Small intestine (tissue), 7 donors: ENCODE data around the gene CEACAM21. TPM values are rescaled to one million over a fixed set of nuclear protein-coding genes. Genes with fewer than 3 reads are reported as not detected.

Experiments
- DNase-seq, 2 donors: peaks; one replicate each; pipeline versions ENCODE4 v3.0.0 to v3.0.0-alpha.2; 2013
- FAIRE-seq: peaks from 2 replicates; lab custom pipeline; 2012; peaks lifted over from hg19 to GRCh38; lab: Jason Lieb, UNC
- H3K27ac ChIP-seq, 3 donors: one replicate each; pipeline ENCODE4 v1.5.1; 2013; ENCODE audit warnings: low read length in 2 of 3, mild to moderate bottlenecking in 2 of 3, control low read depth in 1 of 3, inconsistent platforms in 1 of 3, low read depth in 1 of 3, moderate library complexity in 1 of 3
- H3K27me3 ChIP-seq, 3 donors: one replicate each; pipeline ENCODE4 v1.6.1; 2013; ENCODE audit warnings: low read length in 3 of 3, inconsistent platforms in 1 of 3; ENCODE audit not compliant: control insufficient read depth in 3 of 3, insufficient read depth in 3 of 3
- H3K36me3 ChIP-seq, 3 donors: one replicate each; pipeline ENCODE4 v1.6.1; 2013; ENCODE audit warnings: low read length in 3 of 3, inconsistent platforms in 1 of 3, low read depth in 1 of 3, mild to moderate bottlenecking in 1 of 3, moderate library complexity in 1 of 3; ENCODE audit not compliant: control insufficient read depth in 3 of 3, insufficient read depth in 2 of 3
- H3K4me1 ChIP-seq, 3 donors: one replicate each; pipeline ENCODE4 v1.6.1; 2013; ENCODE audit warnings: low read length in 2 of 3, inconsistent platforms in 1 of 3, low read depth in 1 of 3, mild to moderate bottlenecking in 1 of 3, moderate library complexity in 1 of 3; ENCODE audit not compliant: control insufficient read depth in 3 of 3, insufficient read depth in 2 of 3
- H3K4me3 ChIP-seq, 3 donors: one replicate each; pipeline ENCODE4 v1.5.1; 2013; ENCODE audit warnings: low read length in 3 of 3, control low read depth in 1 of 3, inconsistent platforms in 1 of 3, low read depth in 1 of 3, mild to moderate bottlenecking in 1 of 3, moderate library complexity in 1 of 3
- H3K9me3 ChIP-seq, 2 donors: one replicate each; pipeline ENCODE4 v1.6.1; 2013; ENCODE audit warnings: low read depth in 1 of 2, low read length in 1 of 2; ENCODE audit not compliant: control insufficient read depth in 2 of 2, insufficient read depth in 1 of 2
- WGBS, 3 donors: extraction: QIAGEN DNeasy Blood & Tissue Kit; methylation state at CpG; one replicate each; pipeline ENCODE4 v1.1.7; 2013; 5-methylcytosine and 5-hydroxymethylcytosine counted together
- polyA plus RNA-seq, 4 donors: library from polyadenylated mRNA; stranded (reverse) in 3 of 4; unstranded in 1 of 4; fragments of 200-250 nt in 3 of 4; fragments of 120-200 nt in 1 of 4; gene quantifications; one replicate each; pipeline versions ENCODE4 v1.2.1 to v1.2.3, GENCODE V29; 2013
- donor health status: healthy with polysubstance abuse.
- donor health status: control.
- donor health status: control.
- donor health status: Bipolar disorder and iron deficiency.
- donor health status: healthy.

CEACAM21 gene
- polyA plus RNA-seq, 4 donors, result 1.1 to 4.6 (median 1.9) TPM; not detected in 1

DNA sequence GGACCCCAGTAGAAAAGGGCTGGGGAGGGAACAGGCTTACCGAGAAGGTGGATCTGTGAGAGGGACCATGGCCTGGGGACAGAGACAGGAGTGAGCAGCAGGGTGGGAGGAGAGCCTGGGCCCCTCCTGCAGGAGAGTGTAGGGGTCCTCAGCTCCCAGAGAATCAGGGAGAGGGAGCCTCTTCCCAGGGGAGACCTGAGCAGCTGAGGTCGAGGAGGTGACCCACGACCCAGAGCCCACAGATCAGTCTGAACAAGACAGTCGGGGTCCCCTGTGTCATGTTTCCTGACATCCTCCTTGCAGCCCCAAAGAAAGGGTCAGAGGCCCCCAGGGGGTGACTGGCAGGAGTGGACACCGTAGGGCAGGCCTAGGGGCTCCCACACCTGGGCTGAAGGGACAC is 44.2 kb downstream of the CEACAM21 start:
- H3K4me1 ChIP-seq, result no peaks in the 10 kb centered on the region
- H3K9me3 ChIP-seq, result no peaks in the 10 kb centered on the region
- no peak overlapping the region for H3K27ac ChIP-seq
- no peak overlapping the region for H3K4me3 ChIP-seq
- FAIRE-seq, result no peak
- no peaks in the 10 kb centered on the region for H3K36me3 ChIP-seq
- WGBS, 3 donors, result 59 to 67% (median 61%) methylated on average over 5 of the region's 5 CpGs
- DNase-seq, result no peak
- peaks cover 0 to 4% (median 0%) of the 10 kb centered on the region in 3 donors for H3K27me3 ChIP-seq

DNA sequence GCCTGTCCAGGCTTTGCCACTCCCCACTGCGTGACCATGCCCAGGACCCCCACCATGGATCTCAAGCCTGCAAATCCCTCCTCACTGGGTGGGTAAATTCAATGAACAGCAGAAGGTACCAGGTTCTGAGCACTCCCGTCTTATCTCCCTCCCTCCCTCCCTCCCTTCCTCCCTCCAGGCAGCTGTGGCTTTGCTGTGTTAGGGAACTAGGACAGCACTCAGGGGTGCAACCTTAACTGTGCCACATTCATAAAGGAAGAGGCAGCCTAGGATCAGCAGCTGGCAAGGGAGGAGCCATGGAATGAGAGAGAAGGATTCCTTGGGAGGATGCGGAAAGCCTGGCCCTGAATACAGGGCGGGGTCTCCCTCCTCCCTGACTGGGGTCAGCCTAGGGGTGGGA is 45.3 kb downstream of the CEACAM21 start:
- WGBS, 3 donors, result 34 to 53% (median 43%) methylated on average over 4 of the region's 4 CpGs
- DNase-seq (no peak), FAIRE-seq (no peak)
- Histone ChIP-seq H3K27ac (no peak overlapping the region), H3K36me3 (no peaks in the 10 kb centered on the region), H3K4me1 (no peaks in the 10 kb centered on the region), H3K27me3 (peaks cover 0 to 4% (median 0%) of the 10 kb centered on the region in 3 donors), H3K9me3 (no peaks in the 10 kb centered on the region), H3K4me3 (no peak overlapping the region)

GRCh38 chr19:41621654-41622053 is 45.7 kb downstream of the CEACAM21 start:
- no peak overlapping the region for H3K27ac ChIP-seq
- no peak for DNase-seq
- H3K9me3 ChIP-seq, result no peaks in the 10 kb centered on the region
- no peaks in the 10 kb centered on the region for H3K4me1 ChIP-seq
- H3K36me3 ChIP-seq, result no peaks in the 10 kb centered on the region
- H3K4me3 ChIP-seq, result no peak overlapping the region
- no peak for FAIRE-seq
- WGBS, 3 donors, result 48 to 74% (median 54%) methylated on average over 4 to 7 of the region's 7 CpGs
- peaks cover 0 to 4% (median 0%) of the 10 kb centered on the region in 3 donors for H3K27me3 ChIP-seq

GRCh38 chr19:41623360-41623759 is 47.4 kb downstream of the CEACAM21 start:
- no peaks in the 10 kb centered on the region for H3K36me3 ChIP-seq
- H3K27ac ChIP-seq, result no peak overlapping the region
- no peaks in the 10 kb centered on the region for H3K4me1 ChIP-seq
- no peak overlapping the region for H3K4me3 ChIP-seq
- WGBS, 3 donors, result 52 to 74% (median 65%) methylated on average over 4 of the region's 4 CpGs
- FAIRE-seq, result no peak
- no peak for DNase-seq
- no peaks in the 10 kb centered on the region for H3K9me3 ChIP-seq
- peaks cover 0 to 2% (median 0%) of the 10 kb centered on the region in 3 donors for H3K27me3 ChIP-seq

- H3K9me3 ChIP-seq, result no peaks in the 10 kb centered on the region
- H3K4me3 ChIP-seq, result no peak overlapping the region
- peaks cover 0 to 2% (median 0%) of the 10 kb centered on the region in 3 donors for H3K27me3 ChIP-seq
- H3K36me3 ChIP-seq, result no peaks in the 10 kb centered on the region
- FAIRE-seq (no peak), DNase-seq (no peak)
- H3K4me1 ChIP-seq, result no peaks in the 10 kb centered on the region
- 49 to 71% (median 59%) methylated on average over 7 of the region's 7 CpGs for WGBS, 3 donors
- no peak overlapping the region for H3K27ac ChIP-seq
These were observed 48.5 kb downstream of the CEACAM21 start for GRCh38 chr19:41624515-41624914.

DNA sequence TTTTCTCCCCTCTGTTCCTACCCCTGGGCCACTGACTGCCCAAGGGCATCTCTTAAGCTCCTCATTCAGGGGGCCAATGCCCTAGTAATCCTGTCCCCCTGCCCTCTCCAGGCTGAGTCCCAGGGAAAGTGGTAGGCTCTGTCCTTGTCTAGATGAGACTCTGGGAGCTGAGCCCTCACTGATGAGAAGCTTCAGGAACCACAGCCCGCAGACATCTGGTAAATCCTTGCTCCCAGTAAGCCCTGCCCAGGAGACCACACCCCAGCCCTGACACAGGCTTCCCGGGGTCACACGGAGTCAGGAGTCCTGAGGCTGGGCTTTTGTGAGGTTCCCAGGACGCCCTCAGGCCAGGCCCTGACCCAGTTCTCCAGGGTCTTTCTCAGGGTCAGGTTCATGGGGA is 49.0 kb downstream of the CEACAM21 start:
- FAIRE-seq (no peak), DNase-seq (no peak)
- Histone ChIP-seq H3K27me3 (peaks cover 0 to 2% (median 0%) of the 10 kb centered on the region in 3 donors), H3K4me1 (no peaks in the 10 kb centered on the region), H3K9me3 (peaks cover 0 to 1% of the 10 kb centered on the region in 2 donors), H3K27ac (no peak overlapping the region), H3K36me3 (no peaks in the 10 kb centered on the region), H3K4me3 (no peak overlapping the region)
- WGBS, 3 donors, result 43 to 60% (median 57%) methylated on average over 4 of the region's 4 CpGs

- H3K4me1 ChIP-seq, result no peaks in the 10 kb centered on the region
- H3K27me3 ChIP-seq, result peaks cover 0 to 2% (median 0%) of the 10 kb centered on the region in 3 donors
- H3K4me3 ChIP-seq, result no peak overlapping the region
- FAIRE-seq (no peak), DNase-seq (no peak)
- WGBS, 3 donors, result 34 to 50% (median 37%) methylated on average over 3 of the region's 3 CpGs
- H3K27ac ChIP-seq, result no peak overlapping the region
- no peaks in the 10 kb centered on the region for H3K36me3 ChIP-seq
- peaks cover 0 to 3% of the 10 kb centered on the region in 2 donors for H3K9me3 ChIP-seq
These were observed 50.3 kb downstream of the CEACAM21 start for GRCh38 chr19:41626278-41626677.

DNA sequence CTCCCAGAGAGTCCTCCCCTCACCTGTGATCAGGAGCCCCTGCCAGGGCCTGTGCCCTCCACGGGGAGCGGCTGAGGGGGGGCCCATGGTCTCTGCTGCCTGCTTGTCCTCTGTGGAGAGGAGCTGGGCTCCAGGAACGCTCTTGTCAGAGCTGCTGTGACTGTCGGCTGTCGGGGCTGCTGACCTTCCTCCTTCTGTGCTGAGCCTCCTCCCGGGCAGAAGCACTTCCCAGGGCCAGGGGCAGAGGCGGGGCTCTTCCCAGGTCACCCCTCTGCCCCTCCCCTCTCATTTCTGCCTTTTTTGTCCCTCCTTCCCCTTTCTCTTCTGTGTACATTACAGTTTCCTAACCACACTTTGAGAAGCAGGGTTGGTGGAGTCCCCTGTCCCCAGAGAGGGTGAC is 50.9 kb downstream of the CEACAM21 start, which contains the start of gene CEACAM4:
TSS of gene CEACAM4 (minus strand) at position 198 of the 400 bp plus-strand sequence. CDS start at position 87, 111 bp downstream.
- FAIRE-seq, result no peak
- WGBS, 3 donors, result 30 to 31% (median 30%) methylated on average over 7 of the region's 7 CpGs
- Histone ChIP-seq H3K36me3 (no peaks in the 10 kb centered on the region), H3K9me3 (peaks cover 0 to 6% of the 10 kb centered on the region in 2 donors), H3K4me1 (no peaks in the 10 kb centered on the region), H3K27ac (no peak within 1 kb of the TSS), H3K27me3 (peaks cover 0 to 2% (median 0%) of the 10 kb centered on the region in 3 donors), H3K4me3 (no peak within 1 kb of the TSS)
- DNase-seq, result no peak
